Stimulated activated CD4-positive, alpha-beta T cell treated with anti-CD3 and anti-CD28 coated beads, Interleukin-2, amount 100 ng/mL, for 4 hours (primary cell): ENCODE data around the gene SLC39A11.

Experiments used
- DNase-seq: peaks from one replicate; pipeline ENCODE4 v3.0.0-alpha.2; 2020; ENCODE audit warnings: low read depth

SLC39A11 gene

GRCh38 chr17:72683506-72684404 is 408.7 kb downstream of the SLC39A11 start:
- no peak for DNase-seq

GRCh38 chr17:72682605-72683004 is 409.9 kb downstream of the SLC39A11 start:
- no peak for DNase-seq

GRCh38 chr17:72681844-72682243 is 410.6 kb downstream of the SLC39A11 start:
- DNase-seq = no peak

GRCh38 chr17:72677714-72678390 is 414.6 kb downstream of the SLC39A11 start:
- no peak for DNase-seq

GRCh38 chr17:72677108-72677507 is 415.4 kb downstream of the SLC39A11 start:
- DNase-seq = no peak

- DNase-seq = no peak
Measured at GRCh38 chr17:72672729-72673128, 419.8 kb downstream of the SLC39A11 start.

GRCh38 chr17:72671016-72671415 is 421.5 kb downstream of the SLC39A11 start:
- no peak for DNase-seq

GRCh38 chr17:72667096-72668063 is 425.1 kb downstream of the SLC39A11 start:
- no peak for DNase-seq

- DNase-seq = no peak
Measured at GRCh38 chr17:72665852-72666851, 426.3 kb downstream of the SLC39A11 start.

GRCh38 chr17:72662827-72663190 is 429.7 kb downstream of the SLC39A11 start:
- no peak for DNase-seq

- no peak for DNase-seq
Measured at GRCh38 chr17:72661945-72662826, 430.3 kb downstream of the SLC39A11 start.

GRCh38 chr17:72661116-72661944 is 431.2 kb downstream of the SLC39A11 start:
- no peak for DNase-seq

GRCh38 chr17:72660274-72661115 is 432.0 kb downstream of the SLC39A11 start:
- DNase-seq = no peak

GRCh38 chr17:72659811-72660210 is 432.7 kb downstream of the SLC39A11 start:
- no peak for DNase-seq

- no peak for DNase-seq
Measured at GRCh38 chr17:72658675-72659074, 433.8 kb downstream of the SLC39A11 start.

- no peak for DNase-seq
Measured at GRCh38 chr17:72657467-72658317, 434.8 kb downstream of the SLC39A11 start.

GRCh38 chr17:72656130-72656763 is 436.2 kb downstream of the SLC39A11 start:
- DNase-seq = no peak
